ENCODE data around the gene PRR12.

DNA sequence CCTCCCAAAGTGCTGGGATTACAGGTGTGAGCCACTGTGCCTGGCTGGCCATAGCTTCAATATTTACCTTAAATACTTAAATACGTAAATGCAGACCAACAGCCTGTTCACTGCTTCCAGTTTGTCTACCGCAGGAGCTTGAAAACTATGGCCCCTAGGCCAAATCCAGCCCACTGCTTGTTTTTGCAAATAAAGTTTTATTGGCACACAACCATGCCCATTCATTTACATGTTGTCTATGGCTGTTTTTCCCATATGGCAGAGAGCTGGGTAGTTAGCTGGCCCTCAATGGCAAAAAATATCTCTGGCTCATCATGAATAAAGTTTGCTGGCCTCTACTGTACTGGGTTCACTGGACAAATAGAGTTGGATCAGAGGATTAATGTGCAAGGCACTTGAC, 11.8 kb downstream of the PRR12 start:
- TF ChIP-seq POLR2A (IDR thresholded peaks at IDR 0.05; ENCODE audit: low read depth, low read length), result no peak
- TF ChIP-seq POLR2AphosphoS5 (IDR thresholded peaks at IDR 0.05; ENCODE audit: low read depth, low read length), result no peak
- no peak for TF ChIP-seq POU2F2 (IDR thresholded peaks at IDR 0.05; ENCODE audit: low read depth, low read length)
- no peak for TF ChIP-seq SPI1 (IDR thresholded peaks at IDR 0.05; ENCODE audit: low read depth, low read length)
- no peak for TF ChIP-seq TAF1 (IDR thresholded peaks at IDR 0.05; ENCODE audit: low read depth, low read length)

Measured in GM12891 (cell line).